Lower lobe of right lung (tissue), 2 donors: ENCODE results near the gene BHLHE23. TPM values are rescaled to one million over a fixed set of nuclear protein-coding genes. Genes with fewer than 3 reads are reported as not detected.

Experiments used
- ATAC-seq, 2 donors: fragments of 200-7000 bp; cut with Tn5 transposase; one replicate each; pipeline ENCODE4 v1.9.1; 2020 to 2022; ENCODE audit warnings: mild to moderate bottlenecking in 2 of 2, moderate library complexity in 2 of 2
- DNase-seq: peaks from one replicate; pipeline ENCODE4 v3.0.0-alpha.2; 2020
- H3K27ac ChIP-seq: fragments of 200-600 bp; one replicate; pipeline ENCODE4 v1.8.0; 2022
- H3K27me3 ChIP-seq: fragments of 200-600 bp; one replicate; pipeline ENCODE4 v1.8.0; 2022; ENCODE audit warnings: low read depth
- H3K36me3 ChIP-seq: fragments of 200-600 bp; one replicate; pipeline ENCODE4 v1.8.0; 2022; ENCODE audit warnings: mild to moderate bottlenecking
- H3K4me1 ChIP-seq: fragments of 200-600 bp; one replicate; pipeline ENCODE4 v1.8.0; 2022
- H3K4me3 ChIP-seq: fragments of 200-600 bp; one replicate; pipeline ENCODE4 v1.8.0; 2022; ENCODE audit warnings: mild to moderate bottlenecking
- H3K9me3 ChIP-seq: fragments of 200-600 bp; one replicate; pipeline ENCODE4 v1.8.0; 2022
- intact Hi-C: fragments of 100-400 bp; cut with DNase I; formaldehyde crosslinking; loops from one replicate; pipeline ENCODE4 v1.11.0; 2022
- total RNA-seq: library from RNA; stranded (reverse); fragmentation: NEBNext Ultra II Directional; extraction: Animal tissue kit (Norgen Biotek cat#: 25700); gene quantifications from one replicate; pipeline ENCODE4 v1.2.1, GENCODE V29; 2021
- TF ChIP-seq, protein P1 (sequence below): fragments of 200-600 bp; IDR thresholded peaks from one replicate; pipeline ENCODE4 v1.8.0; 2022; ENCODE audit warnings: antibody characterized with exemption, mild to moderate bottlenecking
- donor health status: DM: no; HTN: yes; CAD: no; lungs with severe emphysema.

The BHLHE23 gene
- total RNA-seq, 1 donor from 2014 or later: not detected

- H3K9me3 ChIP-seq: no peaks in the 10 kb centered on the region
- intact Hi-C loops: no loop called here
- ATAC-seq: no peak
- H3K27me3 ChIP-seq: peaks cover 94% of the 10 kb centered on the region
- TF ChIP-seq, protein P1, sequence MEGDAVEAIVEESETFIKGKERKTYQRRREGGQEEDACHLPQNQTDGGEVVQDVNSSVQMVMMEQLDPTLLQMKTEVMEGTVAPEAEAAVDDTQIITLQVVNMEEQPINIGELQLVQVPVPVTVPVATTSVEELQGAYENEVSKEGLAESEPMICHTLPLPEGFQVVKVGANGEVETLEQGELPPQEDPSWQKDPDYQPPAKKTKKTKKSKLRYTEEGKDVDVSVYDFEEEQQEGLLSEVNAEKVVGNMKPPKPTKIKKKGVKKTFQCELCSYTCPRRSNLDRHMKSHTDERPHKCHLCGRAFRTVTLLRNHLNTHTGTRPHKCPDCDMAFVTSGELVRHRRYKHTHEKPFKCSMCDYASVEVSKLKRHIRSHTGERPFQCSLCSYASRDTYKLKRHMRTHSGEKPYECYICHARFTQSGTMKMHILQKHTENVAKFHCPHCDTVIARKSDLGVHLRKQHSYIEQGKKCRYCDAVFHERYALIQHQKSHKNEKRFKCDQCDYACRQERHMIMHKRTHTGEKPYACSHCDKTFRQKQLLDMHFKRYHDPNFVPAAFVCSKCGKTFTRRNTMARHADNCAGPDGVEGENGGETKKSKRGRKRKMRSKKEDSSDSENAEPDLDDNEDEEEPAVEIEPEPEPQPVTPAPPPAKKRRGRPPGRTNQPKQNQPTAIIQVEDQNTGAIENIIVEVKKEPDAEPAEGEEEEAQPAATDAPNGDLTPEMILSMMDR: no peak
- H3K27ac ChIP-seq: no peak overlapping the region
- no peak for DNase-seq
- no peak overlapping the region for H3K4me3 ChIP-seq
- H3K4me1 ChIP-seq: peaks cover 17% of the 10 kb centered on the region
- no peaks in the 10 kb centered on the region for H3K36me3 ChIP-seq
Observed at GRCh38 chr20:63011798-63012197, 5.0 kb upstream of the BHLHE23 start.

DNA sequence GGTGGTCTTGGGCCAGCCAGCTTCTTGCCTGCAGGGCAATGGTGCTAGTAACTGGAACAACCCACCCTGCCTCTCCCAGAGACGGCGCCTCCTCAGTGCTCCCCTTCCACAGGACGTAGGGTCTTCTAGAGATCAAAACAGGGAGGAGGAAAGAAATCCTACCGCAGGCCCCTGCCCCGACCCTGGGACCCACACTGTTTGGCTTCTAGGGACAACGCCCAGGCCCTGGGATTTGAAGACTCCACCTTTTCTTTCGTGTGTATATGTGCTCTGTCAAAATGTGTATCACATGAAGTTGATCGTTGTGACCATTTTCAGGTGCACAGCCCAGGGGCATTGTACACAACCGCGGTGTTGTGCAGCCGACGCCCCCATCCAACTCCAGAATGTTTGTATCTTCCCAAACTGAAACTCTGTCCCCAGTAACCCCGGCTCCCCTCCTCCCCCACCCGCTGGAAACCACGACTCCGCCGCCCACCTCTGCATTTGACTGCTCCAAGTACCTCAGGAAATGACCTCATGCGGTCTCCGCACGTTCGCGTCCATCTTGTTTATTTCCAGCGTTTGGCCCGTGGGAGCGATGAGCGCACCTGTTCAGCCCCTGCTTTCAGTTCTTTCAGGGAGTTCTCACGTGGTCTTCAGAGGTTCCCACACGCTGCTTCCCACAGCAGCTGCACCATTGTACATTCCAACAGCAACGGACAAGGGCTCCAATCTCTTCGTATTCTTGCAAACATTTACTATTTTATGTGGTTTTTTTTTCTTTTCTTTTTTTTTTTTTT lies 3.4 kb upstream of the BHLHE23 start:
- Histone ChIP-seq H3K4me3 (peak overlapping the region; percentile 1), H3K27me3 (peaks cover 95% of the 10 kb centered on the region), H3K4me1 (peaks cover 20% of the 10 kb centered on the region), H3K9me3 (no peaks in the 10 kb centered on the region), H3K27ac (no peak overlapping the region), H3K36me3 (no peaks in the 10 kb centered on the region)
- DNase-seq (no peak), ATAC-seq (no peak)
- TF ChIP-seq, protein P1: no peak
- intact Hi-C loops: no loop called here

- H3K4me1 ChIP-seq: peaks cover 20% of the 10 kb centered on the region
Observed at GRCh38 chr20:63009045-63009961, 2.5 kb upstream of the BHLHE23 start.

DNA sequence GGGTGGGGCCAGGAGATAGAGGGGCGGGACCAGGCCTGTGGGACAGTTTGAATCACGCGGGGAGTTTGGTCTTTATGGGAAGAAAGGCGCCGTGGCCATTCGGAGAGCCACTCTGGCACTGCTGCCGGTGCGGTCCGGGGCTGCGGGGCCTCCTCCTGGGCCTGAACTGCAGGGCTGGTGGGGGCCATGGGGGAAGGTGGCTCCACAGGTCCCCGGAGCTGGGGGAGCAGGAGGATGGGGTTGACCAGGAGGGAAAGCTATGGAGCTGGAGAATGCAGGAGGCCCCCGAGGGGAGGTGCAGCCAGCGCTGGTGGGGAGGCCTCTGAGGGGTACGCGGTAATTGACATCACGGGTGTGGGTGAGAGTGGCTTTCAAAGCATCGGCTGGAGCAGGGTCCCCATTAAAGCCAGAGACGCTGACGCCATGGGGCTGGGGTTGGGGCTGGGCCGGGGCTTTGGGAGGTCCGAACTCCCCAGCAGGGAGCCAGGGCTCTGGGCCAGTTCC lies 1.8 kb upstream of the BHLHE23 start:
- TF ChIP-seq, protein P1: no peak
- Histone ChIP-seq H3K27me3 (peaks cover 97% of the 10 kb centered on the region), H3K4me1 (peaks cover 20% of the 10 kb centered on the region), H3K36me3 (no peaks in the 10 kb centered on the region), H3K27ac (no peak overlapping the region), H3K9me3 (no peaks in the 10 kb centered on the region), H3K4me3 (no peak overlapping the region)
- ATAC-seq (peak in 1 of 2 donors; percentile 15), DNase-seq (no peak)
- intact Hi-C loops: no loop called here

More at GRCh38 chr20:63009045-63009961, 2.5 kb upstream of the BHLHE23 start:
- DNase-seq (peak; percentile 80), ATAC-seq (peak; percentile 87 to 91)
- Histone ChIP-seq H3K27ac (no peak overlapping the region), H3K4me3 (no peak overlapping the region), H3K36me3 (no peaks in the 10 kb centered on the region), H3K9me3 (no peaks in the 10 kb centered on the region), H3K27me3 (peaks cover 95% of the 10 kb centered on the region)
- intact Hi-C loops: no loop called here
- TF ChIP-seq, protein P1: peak; percentile 96

- Histone ChIP-seq H3K4me3 (no peak overlapping the region), H3K36me3 (no peaks in the 10 kb centered on the region), H3K4me1 (peaks cover 20% of the 10 kb centered on the region), H3K27me3 (peaks cover 98% of the 10 kb centered on the region), H3K9me3 (no peaks in the 10 kb centered on the region), H3K27ac (no peak overlapping the region)
- TF ChIP-seq, protein P1: no peak
- DNase-seq (no peak), ATAC-seq (peak; percentile 2 to 4)
- intact Hi-C loops: no loop called here
Observed at GRCh38 chr20:63007646-63008488, 1.1 kb upstream of the BHLHE23 start.
